SK-N-SH (cell line): ENCODE measurements around the gene PTPRG. TPM values are rescaled to one million over a fixed set of nuclear protein-coding genes. Genes with fewer than 3 reads are reported as not detected.

Source experiments
- CTCF ChIA-PET: fragments of 300-600, 350-600 bp; formaldehyde crosslinking; extraction: SDS; loops from one replicate; lab custom pipeline; 2021; lab: Yijun Ruan, JAX
- POLR2A ChIA-PET: fragments of 350-600 bp; sonication (Branson Sonifier 250); formaldehyde crosslinking; extraction: SDS; loops from one replicate; lab custom pipeline; 2020; ENCODE audit warnings: antibody characterized with exemption, inconsistent platforms; lab: Yijun Ruan, JAX
- DNase-seq: peaks from one replicate; pipeline ENCODE4 v3.0.0; 2012
- H2AFZ ChIP-seq: fragments of 200-600 bp; sonication (generic); 2 replicates; pipeline ENCODE4 v1.8.1; 2016; ENCODE audit warnings: antibody characterized with exemption, mild to moderate bottlenecking, low read depth
- H3F3A ChIP-seq: fragments of 200-600 bp; sonication (generic); replicated peaks from 2 replicates; pipeline ENCODE3; 2016; ENCODE audit warnings: antibody characterized with exemption, mild to moderate bottlenecking; ENCODE audit not compliant: insufficient read depth
- H3K27ac ChIP-seq, 2 experiments: fragments of 200-500 bp in 1 of 2; fragments of 200-600 bp in 1 of 2; sonication (Bioruptor generic) in 1 of 2; sonication (generic), shearing (Covaris generic) in 1 of 2; 2 replicates each; pipeline versions ENCODE4 v1.5.1 to v1.6.1; 2014 to 2016; ENCODE audit warnings: low read depth in 2 of 2, inconsistent platforms in 1 of 2, low read length in 1 of 2, mild to moderate bottlenecking in 1 of 2, mixed read lengths in 1 of 2
- H3K27me3 ChIP-seq: fragments of 200-600 bp; sonication (generic), shearing (Covaris generic); 2 replicates; pipeline ENCODE4 v1.6.1; 2016; ENCODE audit warnings: mixed run types; ENCODE audit not compliant: insufficient read depth
- H3K36me3 ChIP-seq, 2 experiments: fragments of 200-500 bp in 1 of 2; fragments of 200-600 bp in 1 of 2; sonication (Bioruptor generic) in 1 of 2; sonication (generic) in 1 of 2; replicated peaks in 1 of 2; 2 replicates each; pipeline versions ENCODE3 to v1.5.1; 2014 to 2016; ENCODE audit warnings: low read length in 1 of 2, mild to moderate bottlenecking in 1 of 2; ENCODE audit not compliant: insufficient read depth in 2 of 2, control insufficient read depth in 1 of 2
- H3K4me1 ChIP-seq, 2 experiments: fragments of 200-500 bp in 1 of 2; fragments of 200-600 bp in 1 of 2; sonication (Bioruptor generic) in 1 of 2; sonication (generic), shearing (Covaris generic) in 1 of 2; 2 replicates each; pipeline versions ENCODE4 v1.5.1 to v1.6.1; 2014 to 2016; ENCODE audit warnings: low read depth in 1 of 2, low read length in 1 of 2, mixed run types in 1 of 2; ENCODE audit not compliant: insufficient read depth in 2 of 2, control insufficient read depth in 1 of 2
- H3K4me2 ChIP-seq: fragments of 200-600 bp; sonication (generic), shearing (Covaris generic); 2 replicates; pipeline ENCODE4 v1.6.1; 2017; ENCODE audit warnings: mixed run types
- H3K4me3 ChIP-seq, 2 experiments: fragments of 200-500 bp in 1 of 2; fragments of 200-600 bp in 1 of 2; sonication (Bioruptor generic) in 1 of 2; sonication (generic), shearing (Covaris generic) in 1 of 2; 2 replicates each; pipeline versions ENCODE4 v1.5.1 to v1.8.1; 2014 to 2016; ENCODE audit warnings: low read depth in 2 of 2, inconsistent platforms in 1 of 2, low read length in 1 of 2, mild to moderate bottlenecking in 1 of 2, mixed read lengths in 1 of 2, moderate library complexity in 1 of 2
- H3K79me2 ChIP-seq: fragments of 200-600 bp; sonication (generic); 2 replicates; pipeline ENCODE4 v1.8.1; 2017; ENCODE audit warnings: mild to moderate bottlenecking; ENCODE audit not compliant: insufficient read depth
- H3K9ac ChIP-seq: fragments of 200-600 bp; sonication (generic); 2 replicates; pipeline ENCODE4 v1.6.1; 2017; ENCODE audit warnings: mixed run types
- H3K9me2 ChIP-seq: fragments of 200-600 bp; sonication (generic); 2 replicates; pipeline ENCODE4 v1.6.1; 2017; ENCODE audit warnings: mixed run types
- H3K9me3 ChIP-seq: fragments of 200-600 bp; sonication (generic); 2 replicates; pipeline ENCODE4 v1.6.1; 2017; ENCODE audit warnings: mixed run types, mild to moderate bottlenecking, moderate library complexity
- H4K20me1 ChIP-seq: fragments of 200-600 bp; sonication (generic); 2 replicates; pipeline ENCODE4 v1.6.1; 2017; ENCODE audit warnings: mild to moderate bottlenecking, mixed run types; ENCODE audit not compliant: insufficient read depth
- CHD2 ChIP-seq: fragments of 150-350 bp; IDR thresholded peaks from 2 replicates; pipeline ENCODE4 v1.6.1; 2018; ENCODE audit warnings: low read length; ENCODE audit not compliant: partially characterized antibody
- CTCF ChIP-seq: fragments of 200-600 bp; sonication (generic); IDR thresholded peaks from 2 replicates; pipeline ENCODE4 v1.6.1; 2017; ENCODE audit warnings: antibody characterized with exemption, mild to moderate bottlenecking, moderate library complexity
- EP300 ChIP-seq, 2 experiments: IDR thresholded peaks; 2 replicates each; pipeline versions ENCODE4 v1.4.0 to v1.6.1; 2012; ENCODE audit warnings: borderline replicate concordance in 1 of 2, low read depth in 1 of 2, low read length in 1 of 2
- FOXJ3 ChIP-seq: sonication (generic); formaldehyde crosslinking; IDR thresholded peaks from 2 replicates; pipeline ENCODE4 v1.5.1; 2020; ENCODE audit warnings: mild to moderate bottlenecking, missing genetic modification reagents
- FOXM1 ChIP-seq: IDR thresholded peaks from 2 replicates; pipeline ENCODE4 v1.4.0; 2012; ENCODE audit warnings: low read depth, mild to moderate bottlenecking
- GABPA ChIP-seq: IDR thresholded peaks from 2 replicates; pipeline ENCODE4 v1.4.0; 2012; ENCODE audit warnings: low read depth, mild to moderate bottlenecking
- GATA2 ChIP-seq: sonication (generic); formaldehyde crosslinking; IDR thresholded peaks from 2 replicates; pipeline ENCODE4 v1.5.0; 2020; ENCODE audit warnings: mild to moderate bottlenecking, missing genetic modification reagents
- MEF2A ChIP-seq: IDR thresholded peaks from 2 replicates; pipeline ENCODE4 v1.4.0; 2012; ENCODE audit warnings: low read depth, borderline replicate concordance
- MXI1 ChIP-seq: IDR thresholded peaks from 2 replicates; pipeline ENCODE4 v1.6.1; 2012; ENCODE audit warnings: mild to moderate bottlenecking, low read depth, low read length, improper control_type of control experiment
- NFIC ChIP-seq: IDR thresholded peaks from 2 replicates; pipeline ENCODE4 v1.4.0; 2012; ENCODE audit warnings: borderline replicate concordance
- POLR2AphosphoS5 ChIP-seq: IDR thresholded peaks from 2 replicates; pipeline ENCODE4 v1.6.1; 2012; ENCODE audit warnings: low read depth, low read length
- RAD21 ChIP-seq: IDR thresholded peaks from 2 replicates; pipeline ENCODE4 v1.6.1; 2012; ENCODE audit warnings: mild to moderate bottlenecking, low read length
- RCOR1 ChIP-seq: fragments of 150-350 bp; IDR thresholded peaks from 2 replicates; pipeline ENCODE4 v1.6.1; 2017; ENCODE audit warnings: antibody characterized with exemption, low read length
- RXRA ChIP-seq: IDR thresholded peaks from 2 replicates; pipeline ENCODE4 v1.4.0; 2012; ENCODE audit warnings: low read depth, mild to moderate bottlenecking, borderline replicate concordance
- SIN3A ChIP-seq: IDR thresholded peaks from 2 replicates; pipeline ENCODE4 v1.6.1; 2012; ENCODE audit warnings: low read depth, mild to moderate bottlenecking, low read length, moderate library complexity, borderline replicate concordance
- TAF1 ChIP-seq: IDR thresholded peaks from 2 replicates; pipeline ENCODE4 v1.6.1; 2012; ENCODE audit warnings: low read depth, mild to moderate bottlenecking, low read length, moderate library complexity, borderline replicate concordance
- TCF12 ChIP-seq: IDR thresholded peaks from 2 replicates; pipeline ENCODE4 v1.4.0; 2012
- WGBS: methylation state at CpG from one replicate; pipeline ENCODE4 v1.1.6; 2017; ENCODE audit warnings: low lambda C conversion rate; 5-methylcytosine and 5-hydroxymethylcytosine counted together
- polyA plus RNA-seq, 3 experiments: library from polyadenylated mRNA; depleted of rRNA; stranded (reverse); fragments of >200 nt; gene quantifications; 2 replicates each; pipeline ENCODE4 v1.2.3, GENCODE V29; 2012
- TF ChIP-seq, protein P1 (sequence below): IDR thresholded peaks from 2 replicates; pipeline ENCODE4; 2012
- TF ChIP-seq, protein P2 (sequence below): IDR thresholded peaks from 2 replicates; pipeline ENCODE4 v1.4.0; 2012; ENCODE audit warnings: low read depth
- TF ChIP-seq, protein P3 (sequence below): IDR thresholded peaks from 2 replicates; pipeline ENCODE4 v1.6.1; 2012; ENCODE audit warnings: mild to moderate bottlenecking, low read depth, low read length, moderate library complexity

PTPRG gene
- polyA plus RNA-seq, 1 of the 3 experiments (the other 2 are of a cell fraction), result 14.1 TPM

- POLR2A ChIA-PET, result no interaction called here
Measured at GRCh38 chr3:62260655-62261054, 699.3 kb downstream of the PTPRG start.

DNA sequence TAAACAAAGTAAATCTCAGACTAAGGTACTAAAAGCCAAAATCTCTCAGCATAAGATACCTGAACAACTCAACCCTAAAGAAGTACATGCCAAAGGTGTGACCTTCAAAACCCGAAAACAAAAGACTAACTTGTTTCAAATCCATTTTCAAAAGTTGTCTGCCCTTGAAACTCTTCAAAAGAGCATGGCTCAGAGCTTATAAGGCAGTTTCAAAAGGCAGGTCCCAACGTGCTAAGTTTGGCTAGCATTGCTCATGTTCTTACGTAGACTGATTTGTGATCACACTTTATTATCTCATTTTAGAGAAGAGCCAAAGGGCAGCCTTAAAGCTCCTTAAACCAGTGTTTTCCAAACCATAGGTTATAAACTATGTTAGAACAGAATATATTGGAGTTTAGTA is 699.8 kb downstream of the PTPRG start:
- ChIA-PET POLR2A (no interaction called here), CTCF (interaction anchor here (1.1 to 2.8 kb wide), 3 partner anchors 14 to 72 kb away, joined by 3 to 10 read pairs (median 4); no protein-coding TSS in a partner anchor)
- no peaks in the 10 kb centered on the region for H3F3A ChIP-seq
- whole genome bisulfite sequencing, result 83% methylated on average over 3 of the region's 3 CpGs
- H3K36me3 ChIP-seq, result peaks cover 8 to 13% of the 10 kb centered on the region in 2 experiments
- H3K9me2 ChIP-seq, result no peaks in the 10 kb centered on the region
- H3K4me3 ChIP-seq, result no peak overlapping the region
- H3K27ac ChIP-seq, result no peak overlapping the region
- no peaks in the 10 kb centered on the region for H4K20me1 ChIP-seq
- H3K9ac ChIP-seq, result no peak overlapping the region
- H3K4me1 ChIP-seq, result peaks cover 0 to 3% of the 10 kb centered on the region in 2 experiments; a peak in 2 of 4 replicates
- H3K27me3 ChIP-seq, result no peaks in the 10 kb centered on the region
- DNase-seq, result no peak
- no peak overlapping the region for H3K4me2 ChIP-seq
- H2AFZ ChIP-seq, result no peak overlapping the region
- no peaks in the 10 kb centered on the region for H3K9me3 ChIP-seq
- no peaks in the 10 kb centered on the region for H3K79me2 ChIP-seq
- TF ChIP-seq EP300 (IDR thresholded peaks at IDR 0.05; ENCODE audit: borderline replicate concordance in 1 of 2, low read depth in 1 of 2, low read length in 1 of 2) (no peak), CTCF (no peak), MEF2A (no peak), NFIC (no peak), SIN3A (no peak), TAF1 (no peak), TCF12 (no peak), FOXM1 (no peak), RXRA (no peak)

More at GRCh38 chr3:62260655-62261054, 699.3 kb downstream of the PTPRG start:
- no peak overlapping the region for H3K27ac ChIP-seq
- peak; percentile 16 for DNase-seq
- no peak overlapping the region for H2AFZ ChIP-seq
- no peaks in the 10 kb centered on the region for H3K9me3 ChIP-seq
- no peaks in the 10 kb centered on the region for H4K20me1 ChIP-seq
- CTCF ChIA-PET, result interaction anchor here (1.0 to 2.8 kb wide), 4 partner anchors 13 to 73 kb away, joined by 3 to 10 read pairs (median 4); no protein-coding TSS in a partner anchor
- H3K4me3 ChIP-seq, result no peak overlapping the region
- no peaks in the 10 kb centered on the region for H3F3A ChIP-seq
- peaks cover 8 to 13% of the 10 kb centered on the region in 2 experiments for H3K36me3 ChIP-seq
- H3K79me2 ChIP-seq, result no peaks in the 10 kb centered on the region
- H3K9me2 ChIP-seq, result no peaks in the 10 kb centered on the region
- H3K9ac ChIP-seq, result no peak overlapping the region
- 40% methylated on average over 1 of the region's 1 CpG for WGBS
- H3K27me3 ChIP-seq, result no peaks in the 10 kb centered on the region
- no peak for TF ChIP-seq MXI1
- TF ChIP-seq, protein P1, sequence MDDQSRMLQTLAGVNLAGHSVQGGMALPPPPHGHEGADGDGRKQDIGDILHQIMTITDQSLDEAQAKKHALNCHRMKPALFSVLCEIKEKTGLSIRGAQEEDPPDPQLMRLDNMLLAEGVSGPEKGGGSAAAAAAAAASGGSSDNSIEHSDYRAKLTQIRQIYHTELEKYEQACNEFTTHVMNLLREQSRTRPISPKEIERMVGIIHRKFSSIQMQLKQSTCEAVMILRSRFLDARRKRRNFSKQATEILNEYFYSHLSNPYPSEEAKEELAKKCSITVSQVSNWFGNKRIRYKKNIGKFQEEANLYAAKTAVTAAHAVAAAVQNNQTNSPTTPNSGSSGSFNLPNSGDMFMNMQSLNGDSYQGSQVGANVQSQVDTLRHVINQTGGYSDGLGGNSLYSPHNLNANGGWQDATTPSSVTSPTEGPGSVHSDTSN, result no peak
- TF ChIP-seq RXRA, result no peak
- peak; percentile 58 for TF ChIP-seq CHD2
- TF ChIP-seq RCOR1, result peak; percentile 73
- TF ChIP-seq NFIC, result no peak
- TF ChIP-seq FOXJ3, result peak; percentile 55; the same call in 1 of the 2 replicates
- TF ChIP-seq, protein P2, sequence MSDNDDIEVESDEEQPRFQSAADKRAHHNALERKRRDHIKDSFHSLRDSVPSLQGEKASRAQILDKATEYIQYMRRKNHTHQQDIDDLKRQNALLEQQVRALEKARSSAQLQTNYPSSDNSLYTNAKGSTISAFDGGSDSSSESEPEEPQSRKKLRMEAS, result no peak
- no peak for TF ChIP-seq FOXM1
- TF ChIP-seq POLR2AphosphoS5, result no peak
- TF ChIP-seq GATA2 (CRISPR knock-in tag), result peak; percentile 92
- TF ChIP-seq RAD21, result no peak
- TF ChIP-seq, protein P3, sequence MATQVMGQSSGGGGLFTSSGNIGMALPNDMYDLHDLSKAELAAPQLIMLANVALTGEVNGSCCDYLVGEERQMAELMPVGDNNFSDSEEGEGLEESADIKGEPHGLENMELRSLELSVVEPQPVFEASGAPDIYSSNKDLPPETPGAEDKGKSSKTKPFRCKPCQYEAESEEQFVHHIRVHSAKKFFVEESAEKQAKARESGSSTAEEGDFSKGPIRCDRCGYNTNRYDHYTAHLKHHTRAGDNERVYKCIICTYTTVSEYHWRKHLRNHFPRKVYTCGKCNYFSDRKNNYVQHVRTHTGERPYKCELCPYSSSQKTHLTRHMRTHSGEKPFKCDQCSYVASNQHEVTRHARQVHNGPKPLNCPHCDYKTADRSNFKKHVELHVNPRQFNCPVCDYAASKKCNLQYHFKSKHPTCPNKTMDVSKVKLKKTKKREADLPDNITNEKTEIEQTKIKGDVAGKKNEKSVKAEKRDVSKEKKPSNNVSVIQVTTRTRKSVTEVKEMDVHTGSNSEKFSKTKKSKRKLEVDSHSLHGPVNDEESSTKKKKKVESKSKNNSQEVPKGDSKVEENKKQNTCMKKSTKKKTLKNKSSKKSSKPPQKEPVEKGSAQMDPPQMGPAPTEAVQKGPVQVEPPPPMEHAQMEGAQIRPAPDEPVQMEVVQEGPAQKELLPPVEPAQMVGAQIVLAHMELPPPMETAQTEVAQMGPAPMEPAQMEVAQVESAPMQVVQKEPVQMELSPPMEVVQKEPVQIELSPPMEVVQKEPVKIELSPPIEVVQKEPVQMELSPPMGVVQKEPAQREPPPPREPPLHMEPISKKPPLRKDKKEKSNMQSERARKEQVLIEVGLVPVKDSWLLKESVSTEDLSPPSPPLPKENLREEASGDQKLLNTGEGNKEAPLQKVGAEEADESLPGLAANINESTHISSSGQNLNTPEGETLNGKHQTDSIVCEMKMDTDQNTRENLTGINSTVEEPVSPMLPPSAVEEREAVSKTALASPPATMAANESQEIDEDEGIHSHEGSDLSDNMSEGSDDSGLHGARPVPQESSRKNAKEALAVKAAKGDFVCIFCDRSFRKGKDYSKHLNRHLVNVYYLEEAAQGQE, result no peak
- TF ChIP-seq EP300 (IDR thresholded peaks at IDR 0.05; ENCODE audit: borderline replicate concordance in 1 of 2, low read depth in 1 of 2, low read length in 1 of 2), result peak in 1 of 2 experiments; percentile 81; a peak in 2 of 4 replicates
- TF ChIP-seq TCF12, result no peak
- TF ChIP-seq GABPA, result no peak
- H3K4me1 ChIP-seq, result peaks cover 0 to 3% of the 10 kb centered on the region in 2 experiments; a peak in 2 of 4 replicates
- H3K4me2 ChIP-seq, result no peak overlapping the region
